NCI-H1048 (cell line): ENCODE measurements around the gene ST6GALNAC3.
"Not testable (repeated sequence)": the region's sequence is repeated elsewhere in the genome, so short reads cannot be mapped to it uniquely, and the experiment has no call there.

Experiments used
- DNase-seq: peaks from one replicate; lab custom pipeline; 2025; lab: John Stamatoyannopoulos, UW

The ST6GALNAC3 gene

DNA sequence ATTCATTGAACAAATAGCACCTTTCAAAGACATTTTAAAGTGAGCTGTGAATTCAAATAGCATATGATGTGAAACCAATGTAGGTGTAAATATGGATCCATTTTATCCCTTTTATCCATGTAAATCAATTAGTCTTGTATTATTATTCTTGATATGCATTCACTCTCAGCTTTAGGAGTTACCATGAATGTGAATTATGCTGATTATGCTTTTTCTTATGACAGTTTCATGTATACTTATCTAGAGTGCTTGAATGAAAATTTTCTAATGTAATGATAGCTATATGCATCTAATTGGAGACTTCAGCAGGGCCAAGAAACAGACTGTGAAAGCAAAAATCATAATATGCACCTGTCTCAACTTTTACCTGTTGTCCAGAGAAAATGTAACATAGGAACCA, 566.2 kb downstream of the ST6GALNAC3 start:
- DNase-seq, result no peak

DNA sequence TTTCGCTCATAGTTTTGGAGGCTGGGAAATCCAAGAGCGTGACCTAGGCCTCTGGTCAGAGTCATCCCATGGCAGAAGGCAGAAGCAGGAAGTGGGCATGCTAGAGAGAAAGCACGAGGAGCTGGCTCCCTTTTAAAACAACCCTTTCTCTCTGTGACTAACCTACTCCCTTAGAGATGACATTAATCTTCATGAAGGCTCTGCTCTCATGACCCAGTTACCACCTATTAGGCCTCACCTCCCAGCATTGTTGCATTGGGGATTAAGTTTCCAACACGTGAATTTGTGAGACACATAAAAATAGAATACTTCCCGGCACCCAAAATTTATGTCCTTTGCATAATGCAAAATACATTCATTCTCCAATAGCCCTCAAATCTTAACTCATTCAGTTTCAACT, 569.6 kb downstream of the ST6GALNAC3 start:
- DNase-seq, result no peak

DNA sequence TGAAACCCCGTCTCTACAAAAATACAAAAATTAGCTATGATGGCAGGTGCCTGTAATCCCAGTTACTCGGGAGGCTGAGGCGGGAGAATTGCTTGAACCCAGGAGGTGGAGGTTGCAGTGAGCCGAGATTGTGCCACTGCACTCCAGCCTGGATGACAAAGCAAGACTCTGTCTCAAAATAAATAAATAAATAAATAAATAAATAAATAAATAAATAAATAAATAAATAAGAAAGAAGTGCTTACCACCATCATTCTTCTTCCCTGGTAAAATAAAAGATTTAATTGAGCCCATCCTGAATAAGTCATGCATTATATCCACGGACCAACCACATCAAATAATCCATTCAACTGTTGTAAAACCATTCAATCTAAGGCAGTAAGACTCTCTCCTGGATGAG, 578.3 kb downstream of the ST6GALNAC3 start:
- not testable (repeated sequence) for DNase-seq

DNA sequence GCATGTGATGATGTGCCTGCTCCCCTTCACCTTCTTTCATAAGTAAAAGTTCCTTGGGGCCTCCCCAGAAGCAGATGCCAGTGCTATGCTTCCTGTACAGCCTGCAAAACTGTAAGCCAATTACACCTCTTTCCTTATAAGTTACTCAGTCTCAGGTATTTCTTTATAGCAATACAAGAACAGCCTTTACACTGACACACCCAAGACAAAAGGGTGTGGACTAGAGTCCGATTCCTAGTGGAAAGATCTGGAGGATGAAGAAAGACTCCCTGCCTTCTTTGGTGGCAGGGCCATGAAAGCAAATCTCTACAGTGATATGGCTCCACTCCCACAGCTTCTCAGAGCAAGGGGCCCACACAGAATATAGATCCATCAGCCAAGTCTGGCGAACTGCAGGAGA, 583.1 kb downstream of the ST6GALNAC3 start:
- no peak for DNase-seq

DNA sequence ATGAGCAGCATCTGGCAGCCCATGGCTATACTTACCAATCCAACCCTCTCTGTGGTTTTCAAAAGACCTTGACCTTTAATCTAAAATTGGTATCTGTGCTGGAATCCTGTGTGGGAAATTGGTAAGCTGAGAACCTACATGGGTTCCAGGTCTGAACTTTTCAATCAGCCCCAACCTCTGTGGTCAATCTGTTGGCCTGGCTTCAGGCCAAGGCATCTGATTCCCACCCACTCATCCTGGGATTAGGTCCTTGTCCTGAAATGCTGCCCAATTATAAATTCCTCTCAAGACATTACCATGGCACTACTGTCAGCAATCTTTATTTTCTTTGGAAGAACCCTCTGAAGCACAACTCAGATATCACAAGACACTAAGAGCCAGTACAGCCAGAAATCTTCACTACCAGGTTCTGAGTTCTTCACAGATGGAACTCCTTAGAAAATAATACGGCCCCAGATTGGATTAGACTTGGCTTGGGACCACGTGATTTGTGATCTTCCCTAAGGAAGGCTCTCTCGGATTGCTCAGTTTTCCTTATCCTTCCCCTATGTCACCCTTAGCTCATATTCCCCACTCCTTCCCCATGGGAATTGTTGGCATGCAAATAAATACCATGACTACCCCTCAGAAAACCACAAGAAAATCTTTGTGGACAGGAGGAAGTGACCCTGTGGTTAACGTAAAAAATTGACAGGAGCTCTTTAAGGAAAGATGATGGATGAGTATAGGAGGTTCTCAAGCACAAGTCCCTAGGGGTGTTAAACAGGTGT, 584.8 kb downstream of the ST6GALNAC3 start:
- no peak for DNase-seq

DNA sequence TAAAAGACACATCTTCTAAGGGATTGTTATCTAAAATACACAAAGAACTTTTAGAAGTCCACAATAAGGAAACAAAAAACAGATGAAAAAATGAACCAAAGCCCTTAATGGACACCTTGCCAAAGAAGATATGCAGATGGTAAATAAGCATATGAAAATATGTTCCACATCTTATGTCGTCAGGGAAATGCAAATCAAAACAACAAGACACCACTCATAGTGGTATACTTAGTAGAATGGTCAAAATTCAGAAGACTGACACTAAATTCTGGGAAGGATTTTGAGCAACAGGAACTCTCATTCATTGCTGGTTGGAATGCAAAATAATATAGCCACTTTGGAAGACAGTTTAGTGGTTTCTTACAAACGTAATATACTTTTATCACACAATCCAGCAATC, 587.0 kb downstream of the ST6GALNAC3 start:
- no peak for DNase-seq

DNA sequence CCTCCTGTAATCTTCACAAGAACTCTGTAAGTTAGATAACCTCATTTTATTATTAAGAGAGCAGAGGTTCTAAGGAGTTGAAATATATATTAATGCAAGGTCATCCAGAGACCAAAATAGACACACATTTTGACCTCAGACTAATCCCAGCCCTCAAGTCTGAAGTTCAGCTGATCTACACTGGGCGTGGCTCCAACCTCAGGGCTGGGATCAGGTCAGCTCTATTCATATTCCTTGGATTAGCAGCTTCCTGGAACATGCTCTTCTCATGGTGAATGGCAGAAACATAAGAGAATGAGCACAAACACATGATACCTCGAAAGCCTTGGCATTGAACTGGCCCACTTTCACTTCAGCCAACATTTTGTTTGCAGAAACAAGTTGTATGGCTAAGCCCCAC, 592.0 kb downstream of the ST6GALNAC3 start:
- no peak for DNase-seq

DNA sequence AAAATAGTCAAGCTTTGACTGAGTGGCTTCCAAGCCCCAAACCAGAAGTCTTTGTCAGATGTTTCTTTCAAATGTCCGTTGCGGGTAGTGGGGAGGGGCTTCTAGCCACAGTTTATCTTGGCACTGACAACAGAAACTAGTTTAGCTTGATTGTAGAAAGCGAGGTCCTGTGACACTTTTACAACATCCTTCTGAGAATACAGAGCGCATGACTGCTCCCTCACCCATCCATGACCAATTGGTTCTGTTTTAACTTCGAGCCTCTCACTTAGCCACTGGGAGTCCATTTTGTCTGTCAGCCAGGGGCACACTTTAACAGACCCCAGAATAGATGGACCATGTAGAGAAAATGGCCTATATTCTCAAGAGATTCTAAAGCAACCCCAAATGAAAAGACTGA, 593.5 kb downstream of the ST6GALNAC3 start:
- no peak for DNase-seq

DNA sequence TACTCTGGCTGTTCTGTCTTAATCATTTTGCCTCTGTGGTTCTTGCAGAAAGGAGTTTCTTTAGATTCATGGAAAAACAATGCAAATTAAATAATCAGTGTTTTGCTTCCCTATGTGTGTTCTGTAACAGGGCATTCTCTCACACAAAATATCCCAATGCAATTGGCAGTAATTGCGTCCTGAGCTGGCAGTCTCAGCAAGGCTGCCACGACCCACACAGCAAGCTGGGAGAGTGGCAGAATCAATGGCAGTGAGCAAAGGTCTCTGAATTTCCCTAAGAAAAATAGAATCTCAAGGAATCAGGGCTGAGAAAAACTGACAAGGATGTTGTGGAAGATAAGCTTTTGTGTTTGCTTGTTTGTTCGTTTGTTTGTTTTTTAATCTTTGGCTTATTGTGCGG, 594.6 kb downstream of the ST6GALNAC3 start:
- no peak for DNase-seq

DNA sequence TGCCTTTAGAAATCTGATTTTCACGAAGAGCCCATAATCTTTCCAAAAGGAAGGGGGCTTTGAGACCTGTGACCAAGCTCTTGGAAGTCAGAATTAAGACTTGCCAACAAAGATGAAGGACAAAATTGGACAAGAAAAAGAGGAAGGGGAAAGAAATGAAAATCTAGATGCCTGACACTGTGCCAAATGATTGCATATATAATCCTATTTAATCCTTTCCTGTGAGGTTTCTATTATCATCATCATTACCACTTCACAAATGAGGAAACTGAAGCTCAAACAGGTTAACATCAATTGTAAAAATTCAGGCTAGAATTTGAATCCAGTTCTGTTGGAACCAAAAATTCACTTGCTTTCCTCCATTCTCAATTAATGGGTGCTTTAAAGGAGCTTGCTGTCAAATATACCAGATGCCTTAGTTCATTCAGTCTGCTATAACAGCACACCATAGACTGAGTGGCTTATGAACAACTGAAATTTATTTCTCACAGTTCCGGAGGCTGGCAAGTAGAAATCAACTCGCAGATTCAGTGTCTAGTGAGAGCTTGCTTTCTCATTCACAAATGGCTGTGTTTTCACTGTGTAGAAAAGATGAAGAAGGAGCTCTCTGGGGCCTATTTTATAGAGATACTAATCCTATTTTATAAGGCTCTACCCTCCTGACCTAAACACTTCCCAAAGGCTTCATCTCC, 595.2 kb downstream of the ST6GALNAC3 start:
- DNase-seq, result no peak

DNA sequence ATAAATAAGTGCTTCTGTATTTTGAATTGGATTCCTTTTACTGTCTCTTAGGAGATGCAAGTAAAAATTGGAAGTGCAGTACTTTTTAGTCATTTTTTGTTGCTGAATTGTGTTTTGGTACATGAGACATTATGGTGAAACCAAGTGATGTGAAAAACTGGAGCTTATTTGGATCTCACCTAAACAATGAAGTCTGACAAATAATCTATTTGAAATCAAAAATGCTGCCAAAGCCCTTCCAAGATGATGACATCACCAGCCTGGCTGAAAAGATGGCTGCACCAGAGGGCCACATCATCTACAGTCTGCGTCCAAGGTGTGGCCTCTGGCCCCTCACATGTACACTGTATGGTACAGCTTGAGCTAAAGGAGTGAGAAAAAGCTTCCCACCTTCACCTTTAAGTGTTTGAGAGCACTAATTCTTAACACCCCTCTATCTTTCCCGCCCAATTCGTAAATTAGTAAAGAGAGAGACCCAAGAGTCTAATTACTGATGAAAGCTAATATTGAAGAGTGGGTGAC, 600.2 kb downstream of the ST6GALNAC3 start:
- DNase-seq, result no peak

DNA sequence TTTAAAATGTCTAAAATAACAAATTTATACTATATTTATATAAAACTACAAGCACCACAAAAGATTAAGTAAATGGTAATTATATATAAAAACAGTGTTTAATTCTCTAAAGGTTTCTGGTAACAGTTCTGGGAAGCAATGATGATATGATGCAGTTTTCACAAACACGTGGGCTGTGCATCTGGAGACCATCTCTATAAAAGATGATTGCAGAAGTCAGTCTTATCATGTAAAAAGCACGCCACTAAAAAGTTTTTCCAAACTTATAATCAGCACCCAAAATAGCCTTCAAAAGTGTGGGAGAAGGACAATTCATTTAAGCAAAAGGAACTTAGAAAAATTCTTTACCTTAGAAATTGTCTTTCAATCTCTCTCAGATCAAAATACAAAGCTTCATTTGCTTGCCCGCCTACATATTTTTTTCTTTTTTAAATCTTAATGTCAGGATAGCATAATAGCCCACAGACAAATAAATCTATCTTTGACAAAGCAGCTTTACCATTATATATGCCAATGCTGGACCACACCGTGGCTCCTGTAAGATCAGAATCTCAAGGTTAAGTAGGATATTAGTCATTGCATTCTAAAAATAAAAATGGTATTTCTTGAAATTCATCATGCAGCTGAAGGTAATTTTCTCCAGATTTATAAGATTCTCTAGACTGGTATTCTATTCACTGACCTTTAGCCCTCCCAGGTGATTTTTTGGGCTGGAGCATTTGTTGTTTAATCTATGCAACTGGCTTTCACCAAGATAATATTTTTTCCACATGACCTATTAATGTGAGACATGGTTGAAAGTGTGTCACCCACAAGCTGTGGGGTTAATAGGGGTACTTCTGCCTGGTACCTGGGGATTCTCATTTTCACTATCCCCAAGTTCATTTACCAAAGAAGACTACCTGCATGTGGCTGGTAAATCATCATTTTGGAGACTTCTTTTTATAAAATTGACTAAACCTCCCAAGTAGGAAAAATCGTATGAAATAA, 603.2 kb downstream of the ST6GALNAC3 start:
- no peak for DNase-seq

DNA sequence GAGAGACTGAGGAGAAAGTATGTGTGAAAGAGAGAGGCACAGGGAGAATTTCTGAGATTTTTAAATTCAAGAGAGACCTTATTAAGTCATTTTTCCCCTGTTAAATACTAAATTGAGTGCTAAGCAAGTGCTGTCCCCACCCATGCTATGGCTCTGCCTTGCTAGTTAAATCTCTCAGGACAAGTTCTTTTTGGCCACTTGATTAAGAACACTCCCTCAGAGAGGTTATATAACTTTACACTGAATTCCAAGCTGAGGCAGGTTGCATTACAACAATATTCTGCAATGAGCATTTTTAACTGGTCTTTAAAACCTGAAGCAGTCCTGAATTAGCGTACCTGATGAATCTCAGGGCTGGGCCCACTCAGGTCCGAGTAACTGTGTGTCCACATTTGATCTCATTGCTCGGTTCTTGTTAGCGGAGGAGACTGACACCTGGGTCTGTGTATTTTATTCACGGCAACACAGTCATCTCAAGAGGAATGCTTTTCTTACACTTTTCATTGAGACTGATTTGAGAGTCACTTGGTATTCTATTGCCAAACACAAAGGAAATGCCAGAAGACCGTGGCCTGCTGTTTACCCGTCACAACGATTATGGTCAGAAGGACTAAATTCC, 605.1 kb downstream of the ST6GALNAC3 start:
- no peak for DNase-seq

DNA sequence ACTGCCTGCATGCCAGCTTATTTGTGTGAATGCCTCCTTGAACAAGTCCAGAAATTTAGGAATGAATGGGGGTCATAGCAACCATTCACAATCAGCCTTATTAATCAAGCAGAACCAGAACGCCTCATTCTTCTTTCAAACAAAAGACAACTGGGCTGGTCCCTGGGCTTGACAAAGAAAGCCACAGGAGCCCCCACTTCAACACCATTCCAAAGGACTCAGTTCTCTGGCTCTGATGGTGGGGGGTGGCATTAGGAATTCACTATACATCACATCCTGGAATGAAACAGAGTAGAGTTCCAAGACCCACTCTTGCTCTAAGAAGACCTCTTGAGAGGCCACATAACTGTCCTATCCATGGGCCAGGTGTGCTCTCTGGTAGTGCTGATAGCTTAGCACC, 606.1 kb downstream of the ST6GALNAC3 start:
- DNase-seq, result no peak

DNA sequence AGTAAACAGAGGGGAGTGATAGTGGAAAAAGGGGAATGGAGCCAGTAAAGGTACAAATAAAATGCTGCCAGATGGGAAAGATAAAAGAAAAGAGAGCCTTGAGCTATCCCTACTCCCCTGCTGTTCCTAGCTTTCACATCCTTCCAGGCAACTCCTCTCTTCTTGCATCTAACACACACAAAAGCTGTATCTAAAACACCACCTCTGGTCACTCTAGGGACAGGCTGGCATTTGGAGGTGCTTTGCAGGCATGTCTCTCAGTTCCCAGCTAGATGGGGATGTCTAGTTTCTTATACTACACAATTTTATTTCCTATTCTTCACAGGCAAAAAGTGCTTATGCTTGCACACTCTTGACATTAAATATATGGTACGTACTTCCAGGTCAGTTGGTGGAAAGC, 607.6 kb downstream of the ST6GALNAC3 start:
- no peak for DNase-seq
